ENCODE data around the gene RNF183.
"Not testable (repeated sequence)": the region's sequence is repeated elsewhere in the genome, so short reads cannot be mapped to it uniquely, and the experiment has no call there.

Gene RNF183

DNA sequence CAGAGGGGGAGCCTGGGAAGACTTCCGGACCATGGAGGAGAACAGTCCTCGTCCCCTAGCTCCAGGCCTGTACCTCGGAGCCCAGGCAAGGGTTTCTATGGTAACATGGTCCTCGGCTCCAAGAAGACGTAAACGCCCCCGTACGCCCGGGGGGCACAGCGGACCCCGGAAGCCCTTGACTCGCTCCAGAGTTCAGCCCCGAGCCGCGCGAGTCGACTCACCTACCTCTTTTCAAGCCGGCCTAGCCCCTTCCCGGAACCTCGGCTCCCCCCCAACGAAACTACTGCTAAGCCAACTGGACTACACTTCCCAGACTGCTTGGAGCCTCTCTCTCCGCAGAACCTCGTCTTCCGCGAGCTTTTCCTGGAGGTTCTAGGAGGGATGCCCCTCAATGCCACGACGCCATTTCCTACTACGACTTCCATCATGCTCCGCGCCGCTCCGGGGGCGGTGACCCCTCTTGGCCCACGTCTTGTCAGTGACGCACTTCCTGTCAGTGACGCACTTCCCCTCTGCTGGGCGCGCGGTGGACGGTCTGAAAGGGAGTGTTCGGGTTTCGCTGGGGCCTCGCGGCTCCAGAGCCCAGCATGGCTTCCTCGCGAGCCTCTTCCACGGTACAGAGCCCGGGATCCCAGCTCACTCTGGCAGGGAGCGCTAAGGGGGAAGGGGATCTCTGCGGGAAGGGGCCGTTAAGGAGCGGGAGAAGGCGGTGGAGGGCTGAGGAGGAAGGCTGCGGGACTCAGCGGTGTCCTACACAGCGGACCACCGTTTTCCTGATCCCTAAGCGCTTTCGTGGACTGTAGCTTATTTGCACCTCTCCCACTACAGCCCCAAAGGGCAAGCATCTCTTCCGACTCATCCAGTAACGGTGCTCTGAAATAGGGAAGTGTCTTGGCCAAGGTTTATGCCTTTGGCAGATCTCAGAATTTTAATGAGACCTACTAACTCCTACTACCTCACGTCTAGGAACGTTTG, 27.7 kb downstream of the RNF183 start, which contains the start of the genes CDC26 and PRPF4:
Gene CDC26, minus strand, starts transcription at position 416 of the 975 bp plus-strand sequence. CDS start 3,065 bp downstream, outside the sequence.
Gene PRPF4, plus strand, starts transcription at position 502 of the 975 bp plus-strand sequence. Its CDS starts 86 bp downstream, at position 588.
- DNase-seq (ENCODE audit: low spot score) (peak; percentile 96), FAIRE-seq (peak; percentile 73)

DNA sequence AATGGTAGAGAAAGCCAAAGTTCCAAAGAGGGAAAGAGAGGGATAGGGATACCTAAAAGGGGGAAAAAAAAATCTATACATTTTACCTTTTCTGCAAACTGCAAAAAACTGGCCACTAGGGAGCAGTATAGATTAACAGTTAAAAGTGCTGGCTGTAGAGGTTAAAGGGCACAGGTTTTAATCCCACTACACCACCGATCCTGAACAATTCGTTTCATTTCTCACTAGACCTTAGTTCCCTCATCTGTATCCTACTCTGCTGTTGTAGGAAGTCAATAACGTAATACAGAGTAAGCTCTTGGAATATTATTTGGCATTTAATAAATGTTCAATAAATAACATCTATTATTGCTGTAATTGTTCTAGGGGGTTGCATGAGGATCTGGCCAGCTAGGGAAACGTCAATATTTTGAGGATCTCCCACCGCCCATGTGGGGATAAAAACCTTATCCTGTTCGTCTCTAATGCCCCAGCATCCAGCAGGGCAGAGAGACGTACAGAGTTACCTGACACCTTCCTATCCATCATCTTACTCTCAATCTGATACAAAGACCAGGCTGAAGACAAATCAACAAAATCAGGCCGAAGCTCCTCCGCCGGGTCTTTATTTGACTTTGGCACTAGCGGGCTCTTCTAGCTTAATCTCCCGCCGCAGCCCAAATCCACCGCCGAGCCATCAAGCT, 28.6 kb downstream of the RNF183 start:
- DNase-seq (ENCODE audit: low spot score) = peak; percentile 50
- FAIRE-seq = no peak

DNA sequence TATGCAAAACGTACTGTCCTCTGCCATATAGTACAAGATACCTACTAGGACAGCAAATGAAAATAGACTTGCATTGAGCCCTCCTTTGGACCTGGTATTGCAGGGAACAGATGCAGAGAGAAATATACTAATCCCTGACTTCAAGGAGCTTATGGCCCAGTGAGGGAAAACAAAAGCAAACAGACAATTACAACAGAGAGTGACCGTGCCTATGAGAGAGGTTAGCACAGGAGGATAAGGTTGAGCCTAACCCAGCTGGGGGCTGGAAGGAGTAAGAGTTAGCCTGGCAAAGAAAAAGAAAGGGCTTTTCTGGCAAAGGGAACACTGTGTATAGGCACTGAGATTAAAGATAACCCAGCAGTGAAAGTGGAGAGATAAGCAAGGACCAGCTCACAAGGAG, 33.3 kb downstream of the RNF183 start:
- DNase-seq (ENCODE audit: low spot score) = no peak
- no peak for FAIRE-seq

DNA sequence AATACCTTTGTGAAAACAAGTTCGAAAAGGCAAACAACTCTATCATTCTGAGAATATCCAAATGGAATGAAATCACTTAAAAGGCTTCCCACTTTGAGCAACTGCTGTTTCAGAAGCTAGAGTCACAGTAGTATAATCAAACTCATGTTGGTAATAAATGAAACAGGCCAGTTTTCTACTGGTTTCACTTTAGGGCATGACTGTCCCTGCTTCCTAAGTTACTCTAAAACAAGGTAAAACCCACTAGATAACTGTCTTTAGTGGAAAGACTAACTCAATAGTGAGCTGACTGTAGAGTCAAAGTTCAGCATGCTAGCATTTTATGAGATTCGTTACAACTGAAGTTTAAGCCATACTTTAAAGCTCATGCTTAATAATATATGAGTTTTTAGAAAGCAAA, 33.8 kb downstream of the RNF183 start:
- DNase-seq (ENCODE audit: low spot score) (no peak), FAIRE-seq (no peak)

DNA sequence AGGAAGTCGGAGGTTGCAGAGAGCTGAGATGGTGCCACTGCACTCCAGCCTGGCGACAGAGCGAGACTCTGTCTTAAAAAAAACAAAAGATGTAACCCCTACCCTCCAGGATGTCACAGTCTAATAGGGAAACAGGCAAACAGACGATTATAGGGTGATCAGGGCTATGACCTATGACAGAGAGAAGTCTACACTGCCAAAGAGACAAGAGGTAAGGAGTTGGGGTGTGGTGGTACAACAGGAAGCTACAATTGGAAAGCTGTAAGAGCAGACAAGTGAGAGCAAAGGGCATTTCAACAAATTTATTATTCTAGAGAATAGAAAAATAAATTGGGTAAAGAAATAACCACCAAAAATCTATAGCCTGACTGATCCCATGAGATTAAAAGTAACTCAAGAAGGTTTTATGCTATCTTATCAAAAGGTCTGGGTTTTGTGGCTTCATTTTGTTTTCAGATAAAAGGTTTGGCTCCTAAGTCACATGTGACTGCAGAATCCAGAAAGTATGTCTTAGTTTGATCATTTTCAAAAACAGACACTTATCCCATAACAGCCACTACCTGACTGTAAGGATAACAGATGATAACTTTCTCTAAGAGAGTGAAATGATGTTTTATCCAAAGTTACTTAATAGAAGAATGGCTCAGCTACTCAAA, 35.1 kb downstream of the RNF183 start:
- FAIRE-seq (no peak), DNase-seq (ENCODE audit: low spot score) (no peak)

DNA sequence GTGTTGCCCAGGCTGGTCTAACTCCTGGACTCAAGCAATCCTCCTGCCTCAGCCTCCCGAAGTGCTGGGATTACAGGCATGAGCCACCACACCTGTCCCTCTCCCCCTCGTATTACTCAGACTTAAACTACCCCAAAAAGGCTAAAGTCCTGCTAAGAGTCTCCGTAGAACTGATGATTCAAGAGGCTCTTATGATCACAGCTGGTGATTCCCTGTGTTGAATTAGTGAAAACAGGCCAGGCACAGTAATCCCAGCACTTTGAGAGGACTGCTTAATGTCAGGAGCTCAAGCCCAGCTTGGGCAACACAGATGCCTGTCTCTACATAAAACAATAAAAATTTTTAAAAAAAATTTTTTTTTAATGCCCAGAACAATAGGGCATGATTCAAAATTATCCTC, 37.0 kb downstream of the RNF183 start:
- no peak for DNase-seq (ENCODE audit: low spot score)
- FAIRE-seq = no peak

DNA sequence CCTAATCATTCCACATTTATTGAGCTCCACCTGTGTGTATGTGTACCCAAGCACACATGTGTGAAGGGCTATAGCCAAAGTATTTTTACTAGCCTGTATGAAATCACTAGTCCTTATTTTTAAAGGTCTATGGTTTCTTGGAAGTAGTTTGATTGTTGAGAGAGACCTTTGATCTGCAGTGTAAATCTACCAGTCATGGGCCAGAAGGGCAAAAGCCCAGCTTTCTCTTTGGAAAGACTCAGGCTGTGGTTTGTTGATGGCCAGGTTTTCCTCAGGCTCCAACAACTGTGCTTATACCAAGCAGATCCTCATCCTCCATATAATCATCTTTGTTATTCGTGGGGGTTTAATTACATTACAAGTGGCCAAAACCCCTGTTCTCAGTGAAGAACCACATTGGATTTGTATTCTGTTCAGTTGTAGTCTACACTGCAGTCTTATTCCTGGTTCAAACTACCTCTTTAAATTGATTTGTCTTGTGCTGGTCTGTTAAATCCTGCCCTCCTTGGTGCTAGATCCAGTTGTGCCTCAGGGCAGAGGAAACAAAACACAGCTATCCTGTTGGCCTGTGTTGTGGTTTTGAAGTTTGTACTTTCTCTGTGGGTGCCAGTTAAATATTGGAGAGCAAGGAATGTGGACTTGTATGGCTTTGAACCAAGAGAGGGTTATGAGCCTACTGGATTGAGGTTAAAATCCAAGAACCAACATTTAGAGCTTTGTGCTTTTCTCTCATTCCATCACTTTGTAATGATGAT, 41.1 kb downstream of the RNF183 start:
- no peak for DNase-seq (ENCODE audit: low spot score)
- FAIRE-seq = no peak

DNA sequence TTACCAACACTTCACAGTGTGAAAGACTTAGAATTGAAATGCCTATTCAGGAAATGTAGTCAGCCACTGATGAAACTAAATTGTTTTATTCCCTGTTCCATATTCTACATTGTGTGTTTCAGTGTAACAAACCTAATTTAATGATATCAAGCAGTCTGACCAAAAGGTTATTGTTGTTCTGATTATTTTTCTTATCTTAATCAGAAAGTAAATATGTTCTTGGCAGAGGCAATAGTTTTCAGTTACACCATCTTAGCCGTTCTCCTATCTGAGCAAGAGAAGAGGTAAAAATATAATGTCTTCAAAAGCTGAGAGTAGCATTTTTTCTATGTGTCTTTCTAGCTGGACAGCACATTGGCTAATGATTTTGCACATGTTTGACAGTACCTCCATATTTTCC, 44.9 kb downstream of the RNF183 start:
- DNase-seq (ENCODE audit: low spot score) (no peak), FAIRE-seq (no peak)

DNA sequence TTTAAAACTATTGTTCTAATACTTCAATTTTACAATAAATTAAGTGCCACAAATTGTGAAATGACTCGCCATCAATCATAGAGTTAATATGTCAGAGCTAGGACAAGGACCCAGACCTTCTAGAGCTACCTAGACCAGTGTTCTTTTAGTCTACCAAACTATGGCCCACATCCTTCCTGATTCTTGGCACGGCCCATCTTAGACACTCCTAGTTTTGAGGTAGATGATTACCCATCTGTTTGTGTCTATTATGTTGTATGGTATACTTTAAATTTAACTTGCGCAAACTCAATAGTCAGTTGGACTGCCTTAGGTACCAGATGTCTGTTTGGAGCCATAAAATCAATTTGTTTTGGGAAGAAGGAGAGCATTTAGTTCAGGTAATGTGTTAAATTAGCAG, 45.3 kb downstream of the RNF183 start:
- FAIRE-seq = no peak
- no peak for DNase-seq (ENCODE audit: low spot score)

DNA sequence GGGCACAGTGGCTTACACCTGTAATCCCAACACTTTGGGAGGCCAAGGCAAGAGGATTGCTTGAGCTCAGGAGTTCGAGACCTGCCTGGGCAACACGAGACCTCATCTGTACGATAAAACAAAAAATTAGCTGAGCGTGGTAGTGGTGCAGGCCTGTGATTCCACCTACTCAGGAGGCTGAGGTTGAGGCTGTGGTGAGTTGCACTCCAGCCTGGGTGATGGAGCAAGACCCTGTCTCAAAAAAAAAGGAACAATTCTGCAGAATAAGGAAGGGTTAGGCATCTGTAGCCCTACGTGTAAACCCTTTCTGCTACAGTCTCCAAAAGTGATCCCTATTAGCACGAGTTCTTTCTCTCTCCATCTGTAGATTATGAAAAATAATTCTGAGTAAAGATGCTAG, 47.7 kb downstream of the RNF183 start:
- DNase-seq (ENCODE audit: low spot score) = no peak

DNA sequence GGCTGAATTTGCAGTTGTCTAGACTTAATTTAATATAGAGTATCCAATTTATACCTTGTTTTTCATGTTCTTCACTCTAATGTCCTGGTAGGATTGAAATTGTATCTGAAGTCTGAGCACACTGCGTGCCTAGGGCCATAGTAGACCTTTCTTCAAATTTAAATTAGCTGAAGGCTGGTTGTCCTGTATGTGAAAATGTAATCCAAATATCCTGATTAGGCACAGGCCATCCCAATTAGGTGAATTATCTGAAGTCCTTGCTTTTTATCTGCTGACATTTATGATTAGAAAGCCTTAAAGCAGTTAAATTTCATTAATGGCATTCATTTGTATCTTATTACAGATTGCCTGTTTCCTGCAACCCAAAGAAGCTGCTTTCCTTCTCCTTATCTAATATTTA, 48.2 kb downstream of the RNF183 start:
- DNase-seq (ENCODE audit: low spot score) (no peak), FAIRE-seq (no peak)

More for the DNA sequence above, 47.7 kb downstream of the RNF183 start:
- no peak for FAIRE-seq

DNA sequence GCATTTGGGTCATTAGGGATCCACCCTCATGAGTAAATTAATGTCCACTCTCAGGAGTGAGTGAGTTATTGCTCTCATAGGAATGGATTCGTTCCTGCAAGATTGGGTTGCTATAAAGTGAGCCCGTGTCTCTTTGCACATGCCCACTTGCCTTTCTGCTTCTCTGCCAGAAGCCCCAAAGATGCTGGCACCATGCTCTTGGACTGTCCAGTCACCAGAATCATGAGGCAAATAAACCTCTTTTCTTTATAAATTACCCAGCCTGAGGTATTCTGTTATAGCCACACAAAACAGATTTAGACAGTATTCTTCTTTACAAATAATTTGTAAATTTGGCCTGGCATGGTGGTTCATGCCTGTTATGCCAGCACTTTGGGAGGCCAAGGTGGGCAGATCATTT, 52.4 kb downstream of the RNF183 start:
- DNase-seq (ENCODE audit: low spot score) (no peak), FAIRE-seq (no peak)

DNA sequence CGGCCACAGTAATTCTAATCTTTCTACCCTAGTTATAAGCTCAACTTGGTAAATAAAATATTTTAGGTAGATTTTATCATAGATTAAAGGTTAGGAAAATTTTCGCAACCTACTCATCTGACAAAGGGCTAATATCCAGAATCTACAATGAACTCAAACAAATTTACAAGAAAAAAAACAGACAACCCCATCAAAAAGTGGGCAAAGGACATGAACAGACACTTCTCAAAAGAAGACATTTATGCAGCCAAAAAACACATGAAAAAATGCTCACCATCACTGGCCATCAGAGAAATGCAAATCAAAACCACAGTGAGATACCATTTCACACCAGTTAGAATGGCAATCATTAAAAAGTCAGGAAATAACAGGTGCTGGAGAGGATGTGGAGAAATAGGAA, 53.5 kb downstream of the RNF183 start:
- FAIRE-seq; DNase-seq (ENCODE audit: low spot score): not testable (repeated sequence)

DNA sequence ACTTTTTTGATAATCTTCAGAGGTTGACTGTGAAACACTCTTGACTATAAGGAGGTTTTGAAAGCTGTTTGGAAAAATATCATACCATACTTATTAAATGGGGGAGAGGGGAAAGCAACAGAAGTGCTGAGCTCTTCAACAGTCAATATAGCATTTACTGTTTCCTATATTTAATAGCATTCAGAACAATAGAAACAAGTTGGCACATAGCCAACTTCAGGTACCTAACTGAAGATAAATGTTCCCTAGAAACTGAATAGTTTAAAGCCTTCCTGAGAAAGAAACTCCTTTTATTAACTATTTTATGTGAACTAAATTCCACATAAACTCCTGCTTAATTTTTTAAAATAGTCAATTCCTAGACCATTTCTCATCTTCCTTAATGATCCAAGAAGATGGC, 55.5 kb downstream of the RNF183 start:
- no peak for FAIRE-seq
- DNase-seq (ENCODE audit: low spot score) = no peak

All from urothelium cell line (cell line).